Measurements from ENCODE around the gene UBL3. TPM values are rescaled to one million over a fixed set of nuclear protein-coding genes. Genes with fewer than 3 reads are reported as not detected.

Gene UBL3
- total and polyA plus RNA-seq, 9 donors = 22.5 to 41.4 (median 32.3) TPM

DNA sequence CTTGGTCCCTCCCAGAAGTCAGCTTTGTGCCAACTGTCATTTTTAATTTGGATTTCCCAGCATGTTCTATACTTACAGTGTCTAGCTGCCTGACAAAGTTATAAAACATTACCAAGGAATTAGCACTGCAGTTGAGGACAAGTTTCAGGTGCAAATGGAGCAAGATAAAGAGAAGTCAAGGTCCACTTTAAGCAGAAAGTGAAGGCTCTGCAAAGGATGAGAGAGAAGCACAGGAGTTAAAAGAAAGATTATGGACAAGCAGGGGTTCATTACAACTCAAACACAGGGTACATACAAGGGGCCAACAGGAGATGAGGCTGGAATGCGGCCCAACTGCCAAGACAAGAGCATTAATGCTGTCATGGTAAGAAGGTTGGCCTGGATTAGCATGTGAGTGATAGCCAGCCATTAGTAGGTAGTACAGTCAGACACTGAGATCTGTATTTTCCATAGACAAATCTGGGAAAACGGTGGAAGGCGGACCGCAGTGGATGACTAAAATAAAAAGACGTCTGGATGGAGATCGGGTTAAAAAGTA is 17.6 kb downstream of the UBL3 start:
- peaks cover 3% of the 10 kb centered on the region for H3K4me1 ChIP-seq (ENCODE audit: insufficient read depth)
- intact Hi-C loops (cut with DNase I) = loop anchor here in 1 of 4 donors (10.0 kb wide), 1 partner anchor 48 kb away; no protein-coding TSS in a partner anchor
- H3K27ac ChIP-seq = no peak overlapping the region
- WGBS, 3 donors = 93 to 96% (median 95%) methylated on average over 6 of the region's 6 CpGs
- no peaks in the 10 kb centered on the region for H3K36me3 ChIP-seq
- no peak for DNase-seq
- H3K27me3 ChIP-seq = no peaks in the 10 kb centered on the region
- H3K4me3 ChIP-seq = no peak overlapping the region
- no peaks in the 10 kb centered on the region for H3K9me3 ChIP-seq
- no peak for TF ChIP-seq EP300 (IDR thresholded peaks at IDR 0.05)
- TF ChIP-seq POLR2A (IDR thresholded peaks at IDR 0.05) = no peak
- TF ChIP-seq, protein P1, sequence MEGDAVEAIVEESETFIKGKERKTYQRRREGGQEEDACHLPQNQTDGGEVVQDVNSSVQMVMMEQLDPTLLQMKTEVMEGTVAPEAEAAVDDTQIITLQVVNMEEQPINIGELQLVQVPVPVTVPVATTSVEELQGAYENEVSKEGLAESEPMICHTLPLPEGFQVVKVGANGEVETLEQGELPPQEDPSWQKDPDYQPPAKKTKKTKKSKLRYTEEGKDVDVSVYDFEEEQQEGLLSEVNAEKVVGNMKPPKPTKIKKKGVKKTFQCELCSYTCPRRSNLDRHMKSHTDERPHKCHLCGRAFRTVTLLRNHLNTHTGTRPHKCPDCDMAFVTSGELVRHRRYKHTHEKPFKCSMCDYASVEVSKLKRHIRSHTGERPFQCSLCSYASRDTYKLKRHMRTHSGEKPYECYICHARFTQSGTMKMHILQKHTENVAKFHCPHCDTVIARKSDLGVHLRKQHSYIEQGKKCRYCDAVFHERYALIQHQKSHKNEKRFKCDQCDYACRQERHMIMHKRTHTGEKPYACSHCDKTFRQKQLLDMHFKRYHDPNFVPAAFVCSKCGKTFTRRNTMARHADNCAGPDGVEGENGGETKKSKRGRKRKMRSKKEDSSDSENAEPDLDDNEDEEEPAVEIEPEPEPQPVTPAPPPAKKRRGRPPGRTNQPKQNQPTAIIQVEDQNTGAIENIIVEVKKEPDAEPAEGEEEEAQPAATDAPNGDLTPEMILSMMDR (IDR thresholded peaks at IDR 0.05) = no peak

DNA sequence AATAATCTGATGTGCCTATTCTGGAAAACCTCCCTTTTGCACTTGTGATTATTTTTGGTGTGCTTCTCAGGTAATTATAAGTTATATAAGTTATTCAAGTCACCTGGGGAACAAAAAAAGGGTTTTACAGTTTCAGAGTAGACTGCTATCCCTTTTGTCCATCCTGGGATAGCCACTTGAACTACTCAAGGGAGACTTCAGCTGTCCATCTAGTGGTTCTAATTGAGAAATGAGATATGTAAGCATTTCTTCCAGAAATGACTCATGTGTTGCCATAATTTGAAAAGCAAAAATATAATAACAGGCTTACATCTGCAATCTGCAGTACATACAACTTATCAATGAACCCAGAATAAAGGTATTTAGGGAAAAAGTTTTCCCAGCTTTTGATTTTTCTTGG is 20.4 kb downstream of the UBL3 start:
- Histone ChIP-seq H3K27ac (no peak overlapping the region), H3K4me1 (ENCODE audit: insufficient read depth) (peaks cover 1% of the 10 kb centered on the region), H3K9me3 (no peaks in the 10 kb centered on the region), H3K27me3 (no peaks in the 10 kb centered on the region), H3K4me3 (no peak overlapping the region), H3K36me3 (no peaks in the 10 kb centered on the region)
- intact Hi-C loops (cut with DNase I) = loop anchor here in 1 of 4 donors (10.0 kb wide), 1 partner anchor 45 kb away; no protein-coding TSS in a partner anchor
- TF ChIP-seq, protein P1 (IDR thresholded peaks at IDR 0.05) = no peak
- TF ChIP-seq POLR2A (IDR thresholded peaks at IDR 0.05) (no peak), EP300 (IDR thresholded peaks at IDR 0.05) (no peak)
- DNase-seq = no peak

DNA sequence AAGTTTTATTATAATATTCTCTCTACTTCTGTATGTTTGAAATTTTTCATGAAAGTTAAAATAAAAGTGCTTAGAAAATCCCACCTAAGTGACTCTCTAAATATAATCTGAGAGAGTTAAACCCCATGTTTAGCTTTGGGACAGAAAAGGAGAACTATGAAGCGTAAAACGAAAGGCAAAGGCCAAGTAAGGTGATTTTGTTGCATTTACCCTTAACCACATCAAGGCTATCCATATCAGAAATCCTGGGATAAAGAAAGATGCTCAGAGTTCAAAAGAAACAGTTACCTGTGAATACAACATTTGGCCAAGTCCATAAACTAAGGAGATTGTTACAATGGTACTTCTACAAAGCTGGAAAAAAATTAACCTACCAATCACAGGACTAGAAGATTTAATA is 31.3 kb downstream of the UBL3 start:
- Histone ChIP-seq H3K36me3 (no peaks in the 10 kb centered on the region), H3K4me1 (ENCODE audit: insufficient read depth) (peaks cover 4% of the 10 kb centered on the region), H3K4me3 (no peak overlapping the region), H3K9me3 (no peaks in the 10 kb centered on the region), H3K27ac (no peak overlapping the region), H3K27me3 (no peaks in the 10 kb centered on the region)
- TF ChIP-seq POLR2A (IDR thresholded peaks at IDR 0.05) (no peak), EP300 (IDR thresholded peaks at IDR 0.05) (no peak)
- TF ChIP-seq, protein P1 (IDR thresholded peaks at IDR 0.05) = no peak
- DNase-seq = no peak
- intact Hi-C loops (cut with DNase I) = no loop called here
- WGBS, 3 donors = 88 to 97% (median 96%) methylated on average over 2 of the region's 2 CpGs

DNA sequence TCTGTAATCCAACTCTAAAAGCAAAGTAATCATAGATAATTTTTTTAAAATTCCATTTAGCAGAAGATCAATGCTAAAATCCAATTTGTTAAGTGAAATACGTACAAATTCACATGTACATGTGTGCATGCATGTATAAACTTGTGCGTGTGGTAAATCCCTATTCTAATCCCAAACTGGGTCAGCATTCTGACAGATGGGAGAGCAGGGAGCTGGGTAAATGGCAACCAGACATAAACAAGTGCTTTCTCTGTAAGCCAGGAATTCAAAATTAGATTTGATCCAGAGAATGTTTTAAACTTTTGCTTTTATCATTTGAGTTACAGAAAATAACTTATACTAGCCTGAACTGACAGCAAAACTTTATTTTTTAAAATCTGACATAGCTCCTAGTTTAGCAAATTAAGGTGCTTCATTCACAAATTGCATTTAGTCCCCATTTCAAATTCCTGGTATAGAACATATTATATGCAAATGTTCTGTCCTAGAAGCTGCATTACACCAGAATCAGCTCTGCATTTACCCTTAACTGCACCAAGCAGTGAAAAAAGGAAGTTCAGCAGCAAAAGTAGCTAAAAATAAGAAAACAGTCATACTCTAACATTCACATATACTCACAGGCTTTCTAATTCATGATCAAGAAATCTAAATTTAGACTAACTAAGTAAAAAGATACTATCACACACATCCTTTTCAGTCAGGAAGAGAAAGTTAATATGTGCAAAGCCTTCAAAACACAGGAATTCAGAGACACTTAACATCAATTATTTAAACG is 32.6 kb downstream of the UBL3 start:
- Histone ChIP-seq H3K36me3 (no peaks in the 10 kb centered on the region), H3K27me3 (no peaks in the 10 kb centered on the region), H3K4me1 (ENCODE audit: insufficient read depth) (peaks cover 4% of the 10 kb centered on the region), H3K27ac (no peak overlapping the region), H3K9me3 (no peaks in the 10 kb centered on the region), H3K4me3 (no peak overlapping the region)
- intact Hi-C loops (cut with DNase I) = no loop called here
- TF ChIP-seq, protein P1 (IDR thresholded peaks at IDR 0.05) = no peak
- TF ChIP-seq POLR2A (IDR thresholded peaks at IDR 0.05) (no peak), EP300 (IDR thresholded peaks at IDR 0.05) (no peak)
- DNase-seq = no peak
- WGBS, 3 donors = 8 to 23% (median 11%) methylated on average over 3 of the region's 3 CpGs

Measured in ovary (tissue), 9 donors.